ENCODE measurements around the gene RBM4.
"Not testable (repeated sequence)": the region's sequence is repeated elsewhere in the genome, so short reads cannot be mapped to it uniquely, and the experiment has no call there.

Gene RBM4

GRCh38 chr11:66638177-66639065 lies at the start of gene RBM4:
RBM4 (plus strand) TSS chr11:66638703; CDS start chr11:66639712, 1,009 bp downstream.
- in situ Hi-C loops (cut with MboI; ENCODE audit: low sequenced_read_pairs) = no loop called here

- in situ Hi-C loops (cut with MboI; ENCODE audit: low sequenced_read_pairs) = not testable (repeated sequence)
Measured at GRCh38 chr11:66589315-66589714, 49.2 kb upstream of the RBM4 start.

GRCh38 chr11:66589996-66590675 lies 48.4 kb upstream of the RBM4 start:
- in situ Hi-C loops (cut with MboI; ENCODE audit: low sequenced_read_pairs) = no loop called here

GRCh38 chr11:66591175-66591574 lies 47.3 kb upstream of the RBM4 start:
- in situ Hi-C loops (cut with MboI; ENCODE audit: low sequenced_read_pairs) = no loop called here

- in situ Hi-C loops (cut with MboI; ENCODE audit: low sequenced_read_pairs) = no loop called here
Measured at GRCh38 chr11:66592457-66593302, 45.8 kb upstream of the RBM4 start, which contains the start of the genes CCDC87 and CCS. CCDC87 (minus strand) TSS chr11:66593063; CDS start chr11:66593015, 48 bp downstream. CCS (plus strand) TSS chr11:66593185; CDS start chr11:66593262, 77 bp downstream.

GRCh38 chr11:66593303-66593635 lies 45.2 kb upstream of the RBM4 start:
- in situ Hi-C loops (cut with MboI; ENCODE audit: low sequenced_read_pairs) = no loop called here

- in situ Hi-C loops (cut with MboI; ENCODE audit: low sequenced_read_pairs) = no loop called here
Measured at GRCh38 chr11:66593650-66594049, 44.9 kb upstream of the RBM4 start.

- in situ Hi-C loops (cut with MboI; ENCODE audit: low sequenced_read_pairs) = no loop called here
Measured at GRCh38 chr11:66595245-66595904, 43.1 kb upstream of the RBM4 start.

GRCh38 chr11:66598993-66599392 lies 39.5 kb upstream of the RBM4 start:
- in situ Hi-C loops (cut with MboI; ENCODE audit: low sequenced_read_pairs) = no loop called here

- in situ Hi-C loops (cut with MboI; ENCODE audit: low sequenced_read_pairs) = no loop called here
Measured at GRCh38 chr11:66600219-66600618, 38.3 kb upstream of the RBM4 start.

GRCh38 chr11:66600631-66601233 lies 37.8 kb upstream of the RBM4 start:
- in situ Hi-C loops (cut with MboI; ENCODE audit: low sequenced_read_pairs) = no loop called here

GRCh38 chr11:66603072-66603471 lies 35.4 kb upstream of the RBM4 start:
- in situ Hi-C loops (cut with MboI; ENCODE audit: low sequenced_read_pairs) = no loop called here

GRCh38 chr11:66604155-66604554 lies 34.3 kb upstream of the RBM4 start:
- in situ Hi-C loops (cut with MboI; ENCODE audit: low sequenced_read_pairs) = no loop called here

- in situ Hi-C loops (cut with MboI; ENCODE audit: low sequenced_read_pairs) = not testable (repeated sequence)
Measured at GRCh38 chr11:66606608-66607007, 31.9 kb upstream of the RBM4 start.

GRCh38 chr11:66607126-66607834 lies 31.2 kb upstream of the RBM4 start:
- in situ Hi-C loops (cut with MboI; ENCODE audit: low sequenced_read_pairs) = no loop called here

- in situ Hi-C loops (cut with MboI; ENCODE audit: low sequenced_read_pairs) = no loop called here
Measured at GRCh38 chr11:66609721-66610617, 28.5 kb upstream of the RBM4 start.

GRCh38 chr11:66612458-66612857 lies 26.0 kb upstream of the RBM4 start:
- in situ Hi-C loops (cut with MboI; ENCODE audit: low sequenced_read_pairs) = no loop called here

GRCh38 chr11:66614073-66614472 lies 24.4 kb upstream of the RBM4 start:
- in situ Hi-C loops (cut with MboI; ENCODE audit: low sequenced_read_pairs) = no loop called here

All from HL-60/S4 (cell line).